HCT116 (cell line): ENCODE measurements around the gene TRPV5. TPM values are rescaled to one million over a fixed set of nuclear protein-coding genes. Genes with fewer than 3 reads are reported as not detected.

Source experiments
- ATAC-seq: fragments of 200-7000 bp; cut with Tn5 transposase; 2 replicates; pipeline ENCODE4 v1.9.1; 2020; ENCODE audit warnings: mild to moderate bottlenecking, moderate library complexity
- BruUV-seq: library from RNA; stranded (reverse); fragments of 400-500 nt; replicated peaks from 2 replicates; lab custom pipeline; 2021; lab: Mats Ljungman, UMichigan
- CTCF ChIA-PET: fragments of 300-600 bp; sonication (Branson Sonifier 250); formaldehyde crosslinking; loops from one replicate; lab custom pipeline; 2021; ENCODE audit warnings: antibody characterized with exemption; lab: Charles Lee
- POLR2A ChIA-PET: fragments of 300-600, 350-600 bp; sonication (Branson Sonifier 250); formaldehyde crosslinking; loops from one replicate; lab custom pipeline; 2021; ENCODE audit warnings: antibody characterized with exemption; lab: Charles Lee
- RAD21 ChIA-PET, 2 experiments: fragments of 300-600 bp; sonication (Branson Sonifier 250); formaldehyde crosslinking; loops; one replicate each; lab custom pipeline; 2023; ENCODE audit warnings: low total read pairs in 2 of 2; ENCODE audit not compliant: uncharacterized antibody in 2 of 2, unreplicated experiment in 2 of 2, low non-redundant PET in 1 of 2; lab: Charles Lee
- DNase-seq: peaks from one replicate; pipeline ENCODE4 v3.0.0-alpha.2; 2010; ENCODE audit warnings: low read depth, low spot score
- H2AFZ ChIP-seq: fragments of 200-600 bp; shearing (Covaris generic), sonication (generic); 2 replicates; pipeline ENCODE4 v1.6.1; 2017; ENCODE audit warnings: low read depth, mixed run types, mixed read lengths, antibody characterized with exemption, low read length; ENCODE audit not compliant: poor library complexity, severe bottlenecking
- H3K27ac ChIP-seq: 2 replicates; pipeline ENCODE4 v1.5.1; 2012; ENCODE audit warnings: low read depth, low read length
- H3K27me3 ChIP-seq: fragments of 200-600 bp; sonication (generic); 2 replicates; pipeline ENCODE4 v1.6.1; 2016; ENCODE audit warnings: mixed run types, low read length, mixed read lengths; ENCODE audit not compliant: insufficient read depth
- H3K36me3 ChIP-seq, 2 experiments: fragments of 200-500 bp in 1 of 2; fragments of 200-600 bp in 1 of 2; sonication (Bioruptor generic) in 1 of 2; sonication (generic) in 1 of 2; 2 replicates each; pipeline versions ENCODE4 v1.5.1 to v1.6.1; 2014 to 2016; ENCODE audit warnings: low read length in 2 of 2, inconsistent platforms in 1 of 2, mixed read lengths in 1 of 2, mixed run types in 1 of 2; ENCODE audit not compliant: insufficient read depth in 2 of 2, control insufficient read depth in 1 of 2
- H3K4me1 ChIP-seq, 2 experiments: fragments of 200-600 bp in 1 of 2; sonication (generic) in 1 of 2; 2 replicates each; pipeline versions ENCODE4 v1.5.1 to v1.6.1; 2012 to 2017; ENCODE audit warnings: low read length in 2 of 2, inconsistent platforms in 1 of 2, mild to moderate bottlenecking in 1 of 2, mixed read lengths in 1 of 2, mixed run types in 1 of 2, moderate library complexity in 1 of 2; ENCODE audit not compliant: insufficient read depth in 2 of 2, control insufficient read depth in 1 of 2
- H3K4me2 ChIP-seq: fragments of 200-600 bp; sonication (generic); 2 replicates; pipeline ENCODE4 v1.6.1; 2017; ENCODE audit warnings: mixed run types, low read length, mixed read lengths
- H3K4me3 ChIP-seq, 2 experiments: fragments of 200-600 bp in 1 of 2; sonication (generic) in 1 of 2; replicated peaks in 1 of 2; 2 replicates each; pipeline ENCODE4 v1.5.1; 2011 to 2016; ENCODE audit warnings: low read length in 2 of 2, control low read depth in 1 of 2, low read depth in 1 of 2, mild to moderate bottlenecking in 1 of 2, mixed read lengths in 1 of 2, mixed run types in 1 of 2
- H3K79me2 ChIP-seq: fragments of 200-600 bp; sonication (generic); 2 replicates; pipeline ENCODE4 v1.6.1; 2017; ENCODE audit warnings: mild to moderate bottlenecking, mixed run types, low read length, moderate library complexity, mixed read lengths; ENCODE audit not compliant: insufficient read depth
- H3K9ac ChIP-seq: fragments of 200-600 bp; sonication (generic); 2 replicates; pipeline ENCODE4 v1.6.1; 2016; ENCODE audit warnings: low read length, mixed read lengths
- H3K9me2 ChIP-seq: fragments of 200-600 bp; sonication (generic), shearing (Covaris generic); 2 replicates; pipeline ENCODE4 v1.6.1; 2017; ENCODE audit warnings: mixed run types, mild to moderate bottlenecking, moderate library complexity; ENCODE audit not compliant: insufficient read depth
- H3K9me3 ChIP-seq, 2 experiments: fragments of 200-500 bp in 1 of 2; fragments of 200-600 bp in 1 of 2; sonication (Bioruptor generic) in 1 of 2; sonication (generic) in 1 of 2; 2 replicates each; pipeline ENCODE4 v1.6.1; 2014 to 2017; ENCODE audit warnings: low read length in 2 of 2, mixed read lengths in 2 of 2, inconsistent platforms in 1 of 2, low read depth in 1 of 2, mild to moderate bottlenecking in 1 of 2, mixed run types in 1 of 2, moderate library complexity in 1 of 2; ENCODE audit not compliant: control insufficient read depth in 1 of 2, insufficient read depth in 1 of 2
- H4K20me1 ChIP-seq: fragments of 200-600 bp; sonication (generic), shearing (Covaris generic); 2 replicates; pipeline ENCODE4 v1.6.1; 2017; ENCODE audit warnings: mixed run types, mild to moderate bottlenecking, moderate library complexity; ENCODE audit not compliant: insufficient read depth
- CBX3 ChIP-seq: IDR thresholded peaks from 2 replicates; pipeline ENCODE4 v1.6.1; 2012; ENCODE audit warnings: low read depth
- CEBPB ChIP-seq: IDR thresholded peaks from 2 replicates; pipeline ENCODE4 v1.6.1; 2012; ENCODE audit warnings: low read depth
- EZH2 ChIP-seq: fragments of 200-600 bp; sonication (generic); IDR thresholded peaks from 2 replicates; pipeline ENCODE4 v1.6.1; 2017; ENCODE audit warnings: antibody characterized with exemption, mixed run types
- EZH2phosphoT487 ChIP-seq: fragments of 200-600 bp; IDR thresholded peaks from 2 replicates; pipeline ENCODE4 v1.6.1; 2018; ENCODE audit warnings: antibody characterized with exemption, borderline replicate concordance
- FOSL1 ChIP-seq: IDR thresholded peaks from 2 replicates; pipeline ENCODE4 v1.6.1; 2012; ENCODE audit warnings: low read depth
- JUND ChIP-seq: IDR thresholded peaks from 2 replicates; pipeline ENCODE4 v1.6.1; 2012
- POLR2A ChIP-seq: IDR thresholded peaks from 2 replicates; pipeline ENCODE4 v1.7.0; 2011; ENCODE audit warnings: borderline replicate concordance; ENCODE audit not compliant: insufficient read depth, insufficient read length; ENCODE audit errors: extremely low read depth
- POLR2AphosphoS5 ChIP-seq: IDR thresholded peaks from 2 replicates; pipeline ENCODE4 v1.6.1; 2011; ENCODE audit warnings: mild to moderate bottlenecking, low read depth, low read length, moderate library complexity
- SP1 ChIP-seq: IDR thresholded peaks from 2 replicates; pipeline ENCODE4 v1.6.1; 2012; ENCODE audit warnings: low read depth
- SRF ChIP-seq: IDR thresholded peaks from 2 replicates; pipeline ENCODE4 v1.6.1; 2012; ENCODE audit warnings: low read depth
- TCF7L2 ChIP-seq: IDR thresholded peaks from 2 replicates; pipeline ENCODE4 v1.7.0; 2011; ENCODE audit warnings: borderline replicate concordance, inconsistent platforms; ENCODE audit not compliant: insufficient read depth, insufficient read length; ENCODE audit errors: extremely low read depth
- YY1 ChIP-seq: IDR thresholded peaks from 2 replicates; pipeline ENCODE4 v1.6.1; 2011; ENCODE audit warnings: low read length, low read depth, moderate library complexity, mild to moderate bottlenecking; ENCODE audit not compliant: insufficient replicate concordance; ENCODE audit errors: extremely low read depth
- ZFX ChIP-seq: fragments of 450-650 bp; IDR thresholded peaks from 2 replicates; pipeline ENCODE4 v1.6.1; 2017
- ZNF274 ChIP-seq: fragments of 200-500 bp; sonication (Bioruptor generic); IDR thresholded peaks from 2 replicates; pipeline ENCODE4 v1.6.1; 2014; ENCODE audit warnings: mild to moderate bottlenecking, low read depth, low read length, inconsistent platforms
- intact Hi-C: fragments of 100-400 bp; cut with micrococcal nuclease; formaldehyde crosslinking; loops from 2 replicates; pipeline ENCODE4 v1.10.0; 2022
- total RNA-seq: library from RNA; stranded (reverse); gene quantifications from one replicate; pipeline ENCODE4 v1.2.1, GENCODE V29; 2021; ENCODE audit not compliant: unreplicated experiment
- TF ChIP-seq, protein P1 (sequence below): IDR thresholded peaks from 2 replicates; pipeline ENCODE4 v1.6.1; 2012
- TF ChIP-seq, protein P2 (sequence below), 3 experiments: fragments of 200-600 bp in 1 of 3; sonication (generic) in 1 of 3; IDR thresholded peaks in 2 of 3; conservative IDR thresholded peaks in 1 of 3; 2 replicates each; pipeline ENCODE4 v1.5.1; 2012 to 2017; ENCODE audit warnings: low read depth in 2 of 3, low read length in 2 of 3, antibody characterized with exemption in 1 of 3, borderline replicate concordance in 1 of 3, control low read depth in 1 of 3, mild to moderate bottlenecking in 1 of 3, mixed read lengths in 1 of 3, mixed run types in 1 of 3, moderate library complexity in 1 of 3; ENCODE audit not compliant: insufficient read depth in 1 of 3
- TF ChIP-seq, protein P3 (sequence below): IDR thresholded peaks from 2 replicates; pipeline ENCODE4 v1.6.1; 2011; ENCODE audit warnings: mild to moderate bottlenecking, low read length, moderate library complexity; ENCODE audit not compliant: insufficient replicate concordance; ENCODE audit errors: extremely low read depth
- TF ChIP-seq, protein P4 (sequence below): IDR thresholded peaks from 2 replicates; pipeline ENCODE4 v1.6.1; 2012
- TF ChIP-seq, protein P5 (sequence below): IDR thresholded peaks from 2 replicates; pipeline ENCODE4 v1.6.1; 2012; ENCODE audit warnings: low read depth

TRPV5 gene
- total RNA-seq, 1 experiment from 2014 or later: not detected

DNA sequence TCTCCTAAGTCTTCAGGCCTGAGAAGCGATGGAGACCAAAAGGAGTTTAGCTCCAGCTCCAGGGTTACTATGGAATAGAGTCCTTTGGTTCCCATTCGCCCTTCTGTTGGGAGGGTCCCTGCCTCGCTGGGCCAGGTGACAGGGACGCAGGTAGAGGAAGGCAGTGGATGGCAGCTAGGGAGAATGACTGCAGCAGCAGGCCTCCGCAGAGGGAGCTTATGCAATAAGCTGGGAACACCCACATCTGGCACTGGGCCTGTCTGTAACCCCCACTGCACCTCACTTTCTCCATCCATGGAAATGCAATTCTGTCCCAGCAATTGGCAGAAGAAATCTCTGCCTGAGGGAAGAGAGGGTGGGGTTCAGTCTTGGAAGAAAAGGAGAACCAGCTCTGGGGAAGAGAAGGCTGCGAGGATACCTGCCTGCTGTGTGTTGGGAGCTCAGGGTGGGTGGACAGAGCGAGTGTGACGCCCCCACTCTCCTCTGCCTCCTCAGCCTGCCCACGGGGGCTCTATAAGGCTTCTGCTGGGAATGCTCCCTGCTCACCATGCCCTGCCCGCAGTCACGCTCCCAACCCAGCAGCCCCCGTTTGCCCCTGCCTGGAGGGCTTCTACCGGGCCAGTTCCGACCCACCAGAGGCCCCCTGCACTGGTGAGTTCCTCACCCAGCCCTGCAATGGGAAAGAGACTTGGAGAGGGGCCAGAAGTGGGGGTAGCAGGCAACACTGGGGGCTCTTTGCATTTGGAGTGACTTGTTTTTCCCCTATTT, 68.4 kb downstream of the TRPV5 start:
- ChIA-PET CTCF (interaction anchor here (1.4 to 1.7 kb wide), 3 partner anchors 8 to 262 kb away, joined by 3 to 6 read pairs (median 4); partner anchors contain the start of gene EPHB6), RAD21 (no interaction called here), POLR2A (no interaction called here)
- no peak overlapping the region for H2AFZ ChIP-seq
- H3K9me2 ChIP-seq: no peaks in the 10 kb centered on the region
- intact Hi-C loops: no loop called here
- ATAC-seq (no peak), DNase-seq (no peak)
- H3K27ac ChIP-seq: no peak overlapping the region
- H3K9ac ChIP-seq: no peak overlapping the region
- TF ChIP-seq TCF7L2: no peak
- TF ChIP-seq SRF: no peak
- TF ChIP-seq JUND: no peak
- TF ChIP-seq, protein P1, sequence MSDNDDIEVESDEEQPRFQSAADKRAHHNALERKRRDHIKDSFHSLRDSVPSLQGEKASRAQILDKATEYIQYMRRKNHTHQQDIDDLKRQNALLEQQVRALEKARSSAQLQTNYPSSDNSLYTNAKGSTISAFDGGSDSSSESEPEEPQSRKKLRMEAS: no peak
- TF ChIP-seq, protein P2, sequence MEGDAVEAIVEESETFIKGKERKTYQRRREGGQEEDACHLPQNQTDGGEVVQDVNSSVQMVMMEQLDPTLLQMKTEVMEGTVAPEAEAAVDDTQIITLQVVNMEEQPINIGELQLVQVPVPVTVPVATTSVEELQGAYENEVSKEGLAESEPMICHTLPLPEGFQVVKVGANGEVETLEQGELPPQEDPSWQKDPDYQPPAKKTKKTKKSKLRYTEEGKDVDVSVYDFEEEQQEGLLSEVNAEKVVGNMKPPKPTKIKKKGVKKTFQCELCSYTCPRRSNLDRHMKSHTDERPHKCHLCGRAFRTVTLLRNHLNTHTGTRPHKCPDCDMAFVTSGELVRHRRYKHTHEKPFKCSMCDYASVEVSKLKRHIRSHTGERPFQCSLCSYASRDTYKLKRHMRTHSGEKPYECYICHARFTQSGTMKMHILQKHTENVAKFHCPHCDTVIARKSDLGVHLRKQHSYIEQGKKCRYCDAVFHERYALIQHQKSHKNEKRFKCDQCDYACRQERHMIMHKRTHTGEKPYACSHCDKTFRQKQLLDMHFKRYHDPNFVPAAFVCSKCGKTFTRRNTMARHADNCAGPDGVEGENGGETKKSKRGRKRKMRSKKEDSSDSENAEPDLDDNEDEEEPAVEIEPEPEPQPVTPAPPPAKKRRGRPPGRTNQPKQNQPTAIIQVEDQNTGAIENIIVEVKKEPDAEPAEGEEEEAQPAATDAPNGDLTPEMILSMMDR (IDR thresholded peaks at IDR 0.05 in 2 of 3, conservative IDR thresholded peaks at IDR 0.05 in 1 of 3; ENCODE audit: borderline replicate concordance in 1 of 3, insufficient read depth in 1 of 3, low read depth in 2 of 3, low read length in 2 of 3): no peak
- no peak for TF ChIP-seq SP1
- TF ChIP-seq CEBPB: no peak
- TF ChIP-seq ZFX: no peak
- TF ChIP-seq, protein P3, sequence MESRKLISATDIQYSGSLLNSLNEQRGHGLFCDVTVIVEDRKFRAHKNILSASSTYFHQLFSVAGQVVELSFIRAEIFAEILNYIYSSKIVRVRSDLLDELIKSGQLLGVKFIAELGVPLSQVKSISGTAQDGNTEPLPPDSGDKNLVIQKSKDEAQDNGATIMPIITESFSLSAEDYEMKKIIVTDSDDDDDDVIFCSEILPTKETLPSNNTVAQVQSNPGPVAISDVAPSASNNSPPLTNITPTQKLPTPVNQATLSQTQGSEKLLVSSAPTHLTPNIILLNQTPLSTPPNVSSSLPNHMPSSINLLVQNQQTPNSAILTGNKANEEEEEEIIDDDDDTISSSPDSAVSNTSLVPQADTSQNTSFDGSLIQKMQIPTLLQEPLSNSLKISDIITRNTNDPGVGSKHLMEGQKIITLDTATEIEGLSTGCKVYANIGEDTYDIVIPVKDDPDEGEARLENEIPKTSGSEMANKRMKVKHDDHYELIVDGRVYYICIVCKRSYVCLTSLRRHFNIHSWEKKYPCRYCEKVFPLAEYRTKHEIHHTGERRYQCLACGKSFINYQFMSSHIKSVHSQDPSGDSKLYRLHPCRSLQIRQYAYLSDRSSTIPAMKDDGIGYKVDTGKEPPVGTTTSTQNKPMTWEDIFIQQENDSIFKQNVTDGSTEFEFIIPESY: no peak
- no peak for TF ChIP-seq EZH2
- no peak for TF ChIP-seq CBX3
- TF ChIP-seq YY1: no peak
- TF ChIP-seq POLR2AphosphoS5: no peak
- TF ChIP-seq ZNF274: no peak
- no peak for TF ChIP-seq POLR2A
- TF ChIP-seq EZH2phosphoT487: no peak
- TF ChIP-seq, protein P4, sequence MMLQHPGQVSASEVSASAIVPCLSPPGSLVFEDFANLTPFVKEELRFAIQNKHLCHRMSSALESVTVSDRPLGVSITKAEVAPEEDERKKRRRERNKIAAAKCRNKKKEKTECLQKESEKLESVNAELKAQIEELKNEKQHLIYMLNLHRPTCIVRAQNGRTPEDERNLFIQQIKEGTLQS: no peak
- TF ChIP-seq FOSL1: no peak
- TF ChIP-seq, protein P5, sequence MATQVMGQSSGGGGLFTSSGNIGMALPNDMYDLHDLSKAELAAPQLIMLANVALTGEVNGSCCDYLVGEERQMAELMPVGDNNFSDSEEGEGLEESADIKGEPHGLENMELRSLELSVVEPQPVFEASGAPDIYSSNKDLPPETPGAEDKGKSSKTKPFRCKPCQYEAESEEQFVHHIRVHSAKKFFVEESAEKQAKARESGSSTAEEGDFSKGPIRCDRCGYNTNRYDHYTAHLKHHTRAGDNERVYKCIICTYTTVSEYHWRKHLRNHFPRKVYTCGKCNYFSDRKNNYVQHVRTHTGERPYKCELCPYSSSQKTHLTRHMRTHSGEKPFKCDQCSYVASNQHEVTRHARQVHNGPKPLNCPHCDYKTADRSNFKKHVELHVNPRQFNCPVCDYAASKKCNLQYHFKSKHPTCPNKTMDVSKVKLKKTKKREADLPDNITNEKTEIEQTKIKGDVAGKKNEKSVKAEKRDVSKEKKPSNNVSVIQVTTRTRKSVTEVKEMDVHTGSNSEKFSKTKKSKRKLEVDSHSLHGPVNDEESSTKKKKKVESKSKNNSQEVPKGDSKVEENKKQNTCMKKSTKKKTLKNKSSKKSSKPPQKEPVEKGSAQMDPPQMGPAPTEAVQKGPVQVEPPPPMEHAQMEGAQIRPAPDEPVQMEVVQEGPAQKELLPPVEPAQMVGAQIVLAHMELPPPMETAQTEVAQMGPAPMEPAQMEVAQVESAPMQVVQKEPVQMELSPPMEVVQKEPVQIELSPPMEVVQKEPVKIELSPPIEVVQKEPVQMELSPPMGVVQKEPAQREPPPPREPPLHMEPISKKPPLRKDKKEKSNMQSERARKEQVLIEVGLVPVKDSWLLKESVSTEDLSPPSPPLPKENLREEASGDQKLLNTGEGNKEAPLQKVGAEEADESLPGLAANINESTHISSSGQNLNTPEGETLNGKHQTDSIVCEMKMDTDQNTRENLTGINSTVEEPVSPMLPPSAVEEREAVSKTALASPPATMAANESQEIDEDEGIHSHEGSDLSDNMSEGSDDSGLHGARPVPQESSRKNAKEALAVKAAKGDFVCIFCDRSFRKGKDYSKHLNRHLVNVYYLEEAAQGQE: no peak
- H4K20me1 ChIP-seq: no peaks in the 10 kb centered on the region
- no TSS peak for BruUV-seq
- no peaks in the 10 kb centered on the region for H3K27me3 ChIP-seq
- H3K4me1 ChIP-seq: no peaks in the 10 kb centered on the region
- H3K9me3 ChIP-seq: no peaks in the 10 kb centered on the region
- no peaks in the 10 kb centered on the region for H3K79me2 ChIP-seq
- H3K4me2 ChIP-seq: no peak overlapping the region
- H3K36me3 ChIP-seq: no peaks in the 10 kb centered on the region
- H3K4me3 ChIP-seq: no peak overlapping the region
